Left forelimb (tissue), 1 donor: ENCODE data around the gene PPP1R15A.
"Not testable (repeated sequence)": the region's sequence is repeated elsewhere in the genome, so short reads cannot be mapped to it uniquely, and the experiment has no call there.

Source experiments
- DNase-seq: peaks from one replicate; pipeline ENCODE4 v3.0.0-alpha.2; 2018; ENCODE audit warnings: low spot score

The PPP1R15A gene

DNA sequence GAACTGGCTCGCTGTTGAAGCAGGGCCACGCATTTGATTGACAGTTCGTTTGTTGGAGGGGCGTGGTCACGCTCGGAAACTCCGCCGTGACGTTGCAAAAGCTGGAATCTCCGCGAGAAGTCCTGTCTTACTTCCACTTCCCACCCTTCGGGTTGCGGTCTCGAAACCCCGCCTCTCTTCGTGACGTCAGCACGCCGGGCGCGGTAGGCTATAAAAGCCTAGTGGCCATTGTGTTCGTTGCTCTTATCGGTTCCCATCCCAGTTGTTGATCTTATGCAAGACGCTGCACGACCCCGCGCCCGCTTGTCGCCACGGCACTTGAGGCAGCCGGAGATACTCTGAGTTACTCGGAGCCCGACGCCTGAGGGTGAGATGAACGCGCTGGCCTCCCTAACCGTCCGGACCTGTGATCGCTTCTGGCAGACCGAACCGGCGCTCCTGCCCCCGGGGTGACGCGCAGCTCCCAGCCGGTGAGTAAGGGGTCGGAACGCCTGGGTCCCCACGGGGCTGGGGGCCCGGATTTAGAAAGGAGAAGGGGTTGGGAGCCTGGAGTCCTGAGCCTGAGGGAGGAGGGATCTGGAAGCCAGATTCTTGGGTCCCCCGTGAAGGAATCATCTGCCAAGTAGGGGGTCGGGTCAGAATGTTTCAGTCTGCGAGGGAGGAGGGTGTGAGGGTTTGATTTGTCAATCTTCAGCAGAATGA is at the start of gene PPP1R15A:
TSS of gene PPP1R15A (plus strand) at position 240 of the 702 bp plus-strand sequence. CDS start 813 bp downstream, outside the sequence.
- DNase-seq, result peak; percentile 100

- DNase-seq, result no peak
Observed at GRCh38 chr19:48822514-48822913, 49.7 kb upstream of the PPP1R15A start.

GRCh38 chr19:48826606-48827020 is 45.6 kb upstream of the PPP1R15A start:
- no peak for DNase-seq

DNA sequence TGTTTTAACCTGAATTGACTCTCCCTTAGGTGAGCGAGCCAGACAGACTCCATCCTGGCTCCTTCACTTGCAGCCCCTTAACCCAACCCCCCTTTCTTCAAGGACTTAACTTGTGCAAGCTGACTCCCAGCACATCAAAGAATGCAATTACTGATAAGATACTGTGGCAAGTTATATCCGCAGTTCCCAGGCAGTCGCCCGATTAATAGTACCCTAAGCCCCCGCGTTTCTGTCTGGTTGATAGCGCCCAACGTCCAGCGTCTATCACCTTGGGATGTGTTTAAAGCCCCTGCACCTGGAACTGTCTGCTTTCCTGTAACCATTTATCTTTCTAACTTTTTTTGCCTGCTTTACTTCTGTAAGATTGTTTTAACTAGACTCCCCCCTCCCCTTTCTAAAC is 42.1 kb upstream of the PPP1R15A start:
- no peak for DNase-seq

DNA sequence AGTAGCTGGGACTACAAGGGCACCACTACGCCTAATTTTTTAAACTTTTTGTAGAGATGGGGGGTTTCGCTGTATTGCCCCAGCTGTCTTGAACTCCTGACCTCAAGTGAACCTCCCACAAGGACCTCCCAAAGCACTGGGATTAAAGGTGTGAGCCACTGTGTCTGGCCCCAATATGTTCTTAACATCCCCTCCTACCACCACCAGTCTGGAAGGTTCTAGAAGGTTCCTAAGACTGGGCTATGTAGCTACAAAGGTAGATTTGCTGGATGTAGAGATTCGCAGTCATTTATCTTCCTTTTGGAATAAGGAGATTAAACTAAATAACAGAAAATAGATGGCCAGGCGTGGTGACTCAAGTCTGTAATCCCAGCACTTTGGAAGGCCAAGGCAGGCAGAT is 41.3 kb upstream of the PPP1R15A start:
- DNase-seq, result no peak

GRCh38 chr19:48833049-48833448 is 39.2 kb upstream of the PPP1R15A start:
- DNase-seq, result no peak

DNA sequence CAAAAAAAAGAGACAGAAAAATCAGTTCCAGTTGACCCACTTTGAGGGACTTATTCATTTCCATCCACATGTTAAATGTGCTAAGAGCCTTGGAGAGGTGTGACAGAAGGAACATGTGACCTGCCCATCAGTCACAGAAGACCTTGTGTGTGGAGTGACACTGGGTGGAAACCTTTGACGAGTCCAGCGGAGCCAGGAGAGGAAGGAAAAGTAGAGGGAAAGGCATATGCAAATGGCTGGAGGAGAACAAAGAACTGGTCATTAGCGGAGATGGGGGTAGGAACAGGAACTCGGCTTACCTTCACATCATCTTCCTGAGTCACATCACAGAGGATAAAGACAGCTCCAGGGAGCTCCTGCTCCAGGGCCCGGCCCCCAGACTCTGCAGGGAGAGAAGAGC is 38.2 kb upstream of the PPP1R15A start:
- DNase-seq, result no peak

- DNase-seq, result peak; percentile 83
Observed at GRCh38 chr19:48835734-48836088, 36.5 kb upstream of the PPP1R15A start.

DNA sequence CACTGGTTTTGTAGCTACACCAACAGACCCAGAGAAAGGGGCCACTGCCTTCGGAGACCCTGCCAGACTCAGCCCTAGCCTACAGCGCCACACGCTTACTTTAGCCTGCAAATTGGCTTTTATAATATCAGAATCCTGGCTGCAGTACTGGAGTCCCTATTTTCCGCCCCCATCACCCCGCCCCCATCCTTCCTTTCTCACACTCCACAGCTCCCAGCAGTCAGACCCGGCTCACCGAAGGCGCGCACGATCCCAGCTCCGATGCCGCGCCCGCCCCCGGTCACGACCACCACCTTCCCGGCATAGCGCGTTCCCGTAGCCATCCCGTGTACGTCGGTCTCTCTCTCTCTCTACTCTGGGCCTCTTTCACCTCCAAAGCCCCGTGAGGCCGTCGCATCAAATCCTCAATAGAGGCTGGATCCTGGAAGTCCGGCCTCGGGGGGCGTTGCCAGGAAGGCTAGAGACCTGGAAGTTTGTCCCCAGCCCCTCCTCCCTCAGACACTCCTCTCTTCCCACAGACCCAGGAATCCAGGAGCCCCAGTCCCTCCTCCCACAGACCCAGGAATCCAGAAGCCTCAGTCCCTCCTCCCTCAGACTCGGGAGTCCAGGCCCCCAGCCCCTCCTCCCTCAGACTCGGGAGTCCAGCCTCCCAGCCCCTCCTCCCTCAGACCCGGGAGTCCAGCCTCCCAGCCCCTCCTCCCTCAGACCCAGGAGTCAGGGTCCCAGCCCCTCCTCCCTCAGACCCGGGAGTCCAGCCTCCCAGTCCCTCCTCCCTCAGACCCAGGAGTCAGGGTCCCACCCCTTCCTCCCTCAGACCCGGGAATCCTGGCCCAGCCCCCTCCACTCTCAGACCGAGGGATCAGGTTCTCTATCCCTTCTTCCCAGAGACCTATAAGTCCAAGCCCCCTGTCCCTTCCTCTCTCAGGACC is 35.9 kb upstream of the PPP1R15A start, which contains the start of gene HSD17B14:
TSS of gene HSD17B14 (minus strand) at position 403 of the 929 bp plus-strand sequence. CDS start at position 323, 80 bp downstream.
- no peak for DNase-seq

DNA sequence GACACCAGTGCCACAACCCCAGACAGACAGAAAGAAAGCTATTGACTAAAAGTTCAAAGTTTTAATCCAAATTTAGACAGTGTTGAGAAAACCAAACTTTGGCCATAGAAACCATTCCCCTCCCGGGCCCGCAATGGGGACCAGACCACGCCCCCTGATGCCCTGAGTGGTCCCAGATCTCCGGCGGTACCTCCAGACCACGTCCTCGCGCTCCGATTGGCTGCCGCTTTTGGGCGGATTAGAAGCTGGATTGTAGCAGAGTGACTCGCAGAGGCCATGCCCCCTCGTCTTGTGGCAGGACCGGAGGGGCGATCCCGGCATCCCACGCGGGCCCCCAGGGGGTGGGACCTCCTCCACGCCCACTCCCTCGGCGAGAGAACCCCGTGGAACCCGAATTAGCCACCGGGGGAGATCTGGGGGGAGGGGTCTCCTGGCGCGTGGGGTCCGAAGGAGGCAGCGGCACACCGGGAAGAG is 35.1 kb upstream of the PPP1R15A start:
- DNase-seq, result peak; percentile 82

DNA sequence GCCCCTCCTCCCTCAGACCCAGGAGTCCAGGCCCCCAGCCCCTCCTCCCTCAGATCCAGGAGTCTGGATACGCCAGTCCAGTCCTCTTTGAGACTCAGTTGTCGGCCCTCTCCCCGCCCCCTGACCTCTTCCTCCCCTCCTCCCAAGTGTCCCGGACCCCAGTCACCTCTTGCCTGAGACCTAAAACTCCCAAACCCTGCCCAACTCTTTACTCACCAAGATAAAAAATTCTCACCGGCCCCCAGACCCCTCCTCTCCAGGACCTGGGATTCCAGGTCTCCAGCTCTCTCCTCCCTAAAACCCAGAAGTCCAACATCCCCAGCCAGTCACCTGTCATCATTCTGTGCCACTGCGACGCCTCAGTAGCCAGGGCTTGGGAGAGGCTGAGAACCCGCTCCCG is 34.5 kb upstream of the PPP1R15A start:
- DNase-seq, result no peak

- DNase-seq, result no peak
Observed at GRCh38 chr19:48841047-48841446, 31.2 kb upstream of the PPP1R15A start.

DNA sequence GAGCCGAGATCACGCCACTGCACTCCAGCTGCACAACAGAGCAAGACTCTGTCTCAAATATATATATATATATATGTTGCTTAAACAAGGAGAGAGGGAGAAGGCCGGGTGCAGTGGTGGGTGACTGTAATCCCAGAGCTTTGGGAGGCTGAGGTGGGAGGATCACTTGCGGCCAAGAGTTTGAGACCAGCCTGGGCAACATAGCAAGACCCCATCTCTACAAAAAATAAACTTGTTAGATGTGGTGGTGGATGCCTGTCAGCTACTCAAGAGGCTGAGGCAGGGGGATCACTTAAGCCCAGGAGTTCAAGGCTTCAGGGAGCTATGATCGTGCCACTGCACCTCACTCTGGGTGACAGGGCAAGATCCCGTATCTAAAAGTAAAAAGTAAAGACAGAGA is 30.6 kb upstream of the PPP1R15A start:
- DNase-seq, result no peak

GRCh38 chr19:48842789-48843162 is 29.4 kb upstream of the PPP1R15A start:
- peak; percentile 73 for DNase-seq

GRCh38 chr19:48844472-48844871 is 27.7 kb upstream of the PPP1R15A start:
- DNase-seq, result no peak

DNA sequence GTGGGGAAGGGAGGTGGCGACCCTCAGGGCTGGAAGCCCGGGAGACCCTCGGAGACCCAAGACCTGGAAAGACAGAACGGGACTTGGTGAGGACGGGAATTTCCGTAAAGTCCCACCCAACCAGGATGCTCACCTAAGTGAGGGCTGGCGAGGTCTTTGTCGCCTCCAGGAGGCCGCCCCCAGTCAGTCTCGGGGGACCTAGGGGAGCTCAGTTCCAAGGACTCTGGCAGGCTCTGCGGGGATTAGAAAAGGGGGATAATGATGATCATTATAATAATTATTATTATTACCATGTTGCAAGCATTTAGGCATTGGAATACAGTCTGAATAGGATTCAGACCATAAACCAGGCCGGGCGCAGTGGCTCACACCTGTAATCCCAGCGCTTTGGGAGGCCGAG is 26.8 kb upstream of the PPP1R15A start:
- DNase-seq, result no peak

GRCh38 chr19:48846659-48847058 is 25.6 kb upstream of the PPP1R15A start:
- not testable (repeated sequence) for DNase-seq

GRCh38 chr19:48852292-48852691 is 19.9 kb upstream of the PPP1R15A start:
- DNase-seq, result no peak

DNA sequence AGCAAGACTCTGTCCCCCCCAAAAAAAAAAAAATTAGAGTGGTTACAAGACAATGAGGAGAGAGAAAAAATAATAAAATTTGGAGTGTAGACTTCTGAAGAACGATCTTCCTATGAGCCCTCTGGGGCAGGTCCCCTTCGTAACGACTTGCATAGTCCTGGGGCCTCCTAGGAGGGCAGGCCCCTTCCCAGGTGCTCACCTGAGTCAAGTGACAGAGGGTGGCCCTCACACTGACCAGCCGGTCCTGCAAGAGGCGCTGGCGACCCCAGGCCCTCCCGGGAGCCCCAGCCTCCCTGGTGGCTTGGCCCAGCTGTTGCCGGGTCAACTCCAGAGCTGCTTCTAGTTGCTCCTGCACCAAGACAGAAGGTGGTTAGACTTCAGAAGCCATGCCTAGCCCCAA is 18.7 kb upstream of the PPP1R15A start:
- DNase-seq, result no peak

DNA sequence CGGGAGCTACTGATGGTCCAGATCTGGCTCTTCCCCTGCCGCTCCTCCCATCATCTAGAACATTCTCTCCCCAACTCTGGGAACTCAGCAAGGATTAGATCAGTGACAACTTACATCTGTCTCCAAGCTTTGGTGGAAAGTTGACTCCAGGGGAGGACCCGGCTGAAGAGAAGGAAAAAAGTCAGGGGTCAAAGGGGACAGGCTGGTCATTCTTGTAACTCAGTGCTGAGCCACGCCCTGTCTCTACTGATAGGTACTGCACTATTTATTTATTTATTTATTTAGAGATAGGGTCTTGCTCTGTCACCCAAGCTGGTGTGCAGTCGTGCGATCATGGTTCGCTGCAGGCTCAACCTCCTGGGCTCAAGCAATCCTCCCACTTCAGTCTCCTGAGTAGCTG is 18.1 kb upstream of the PPP1R15A start:
- no peak for DNase-seq

DNA sequence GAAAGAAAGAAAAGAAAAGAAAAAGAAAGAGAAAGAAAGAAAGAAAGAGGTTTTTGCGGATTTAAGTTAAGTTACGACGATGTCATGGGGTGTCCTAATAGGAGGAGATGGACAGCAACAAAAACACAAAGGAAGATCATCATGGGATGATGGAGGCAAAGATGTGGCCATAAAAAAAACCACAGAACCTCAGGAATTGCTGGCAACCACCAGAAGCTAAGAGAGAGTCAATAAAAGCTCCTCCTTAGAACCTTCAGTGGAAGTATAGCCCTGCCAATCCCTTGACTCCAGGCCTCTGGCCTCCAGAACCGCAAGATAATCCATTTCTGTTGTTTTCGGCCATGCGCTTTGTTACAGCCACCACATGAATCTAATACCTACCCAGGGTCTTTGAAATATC is 15.3 kb upstream of the PPP1R15A start:
- no peak for DNase-seq

GRCh38 chr19:48858984-48859710 is 13.1 kb upstream of the PPP1R15A start:
- no peak for DNase-seq
